GM18526 (cell line): ENCODE measurements around the gene LAMA3.

ENCODE experiments used
- POLR2A ChIP-seq: IDR thresholded peaks from 3 replicates; pipeline ENCODE4 v1.6.1; 2011; ENCODE audit not compliant: insufficient read length; ENCODE audit errors: extremely low read depth

Gene LAMA3

GRCh38 chr18:23981369-23981980 is 292.2 kb downstream of the LAMA3 start:
- TF ChIP-seq POLR2A: no peak

GRCh38 chr18:23982155-23983079 is 293.2 kb downstream of the LAMA3 start:
- no peak for TF ChIP-seq POLR2A

GRCh38 chr18:23983112-23983511 is 293.9 kb downstream of the LAMA3 start:
- no peak for TF ChIP-seq POLR2A

DNA sequence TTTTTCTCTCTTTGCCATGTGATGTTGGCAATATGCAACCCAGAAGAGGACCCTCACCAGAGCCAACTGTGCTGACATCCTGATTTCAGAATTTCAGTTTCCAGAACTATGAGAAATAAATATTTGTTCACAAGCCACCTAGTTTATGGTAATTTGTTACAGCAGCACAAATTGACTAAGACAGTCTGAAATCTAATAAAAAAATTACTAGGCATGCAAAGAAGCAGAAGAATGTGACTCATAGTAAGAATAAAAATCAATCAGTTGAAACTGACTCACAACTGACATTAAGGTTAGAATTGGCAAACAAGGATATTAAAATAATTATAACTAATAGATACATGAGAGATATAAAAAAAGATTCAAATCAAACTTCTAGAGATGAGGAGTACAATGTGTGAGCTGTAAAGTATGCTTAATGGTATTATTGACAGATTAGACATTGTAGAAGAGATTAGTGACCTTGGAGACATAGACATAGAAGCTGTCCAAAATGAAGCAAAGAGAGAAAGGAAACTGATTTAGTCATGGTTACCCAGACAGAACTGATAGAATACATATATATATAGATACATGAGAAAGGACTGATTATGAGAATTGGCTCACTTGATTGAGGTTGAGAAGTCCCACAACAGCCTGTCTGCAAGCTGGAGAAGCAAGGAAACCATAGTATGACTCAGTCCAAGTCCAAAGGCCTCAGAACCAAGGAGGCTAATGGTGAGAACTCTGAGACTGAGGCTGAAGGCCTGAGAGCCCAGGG is 297.5 kb downstream of the LAMA3 start:
- no peak for TF ChIP-seq POLR2A

- TF ChIP-seq POLR2A: no peak
Observed at GRCh38 chr18:23990474-23991410, 301.5 kb downstream of the LAMA3 start.

- TF ChIP-seq POLR2A: no peak
Observed at GRCh38 chr18:23992089-23992940, 303.1 kb downstream of the LAMA3 start.

DNA sequence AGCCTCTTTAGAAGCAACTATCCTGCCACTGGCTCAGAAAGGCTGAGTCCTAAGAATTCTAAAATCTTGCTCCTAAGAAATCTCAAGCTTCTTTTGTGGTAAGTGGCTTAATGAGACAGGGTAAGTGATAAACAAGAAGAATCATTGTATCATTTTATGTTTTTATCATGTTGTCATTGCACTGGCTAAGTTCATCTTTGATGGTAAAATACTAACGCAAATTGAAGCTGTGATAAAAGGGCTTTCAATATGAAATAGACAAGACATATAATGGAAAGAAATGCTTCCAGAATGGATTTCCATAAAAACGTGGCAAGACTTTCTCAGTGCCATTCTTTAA is 303.7 kb downstream of the LAMA3 start:
- no peak for TF ChIP-seq POLR2A

GRCh38 chr18:23994361-23994902 is 305.2 kb downstream of the LAMA3 start:
- no peak for TF ChIP-seq POLR2A

DNA sequence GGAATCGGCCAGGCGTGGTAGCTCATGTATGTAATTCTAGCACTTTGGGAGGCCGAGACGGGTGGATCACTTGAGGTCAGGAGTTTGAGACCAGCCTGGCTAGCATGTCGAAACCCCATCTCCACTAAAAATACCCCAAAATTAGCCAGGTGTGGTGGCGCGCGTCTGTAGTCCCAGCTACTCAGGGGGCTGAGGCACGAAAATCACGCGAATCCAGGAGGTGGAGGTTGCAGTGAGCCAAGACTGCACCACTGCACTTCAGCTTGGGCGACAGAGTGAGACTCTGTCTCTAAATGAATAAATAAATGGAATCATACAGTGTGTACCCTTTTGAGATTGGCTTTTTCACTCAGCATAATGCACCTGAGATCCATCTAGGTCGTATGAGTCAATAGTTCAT is 305.9 kb downstream of the LAMA3 start:
- TF ChIP-seq POLR2A: no peak

- TF ChIP-seq POLR2A: no peak
Observed at GRCh38 chr18:23998018-23998417, 308.8 kb downstream of the LAMA3 start.

- TF ChIP-seq POLR2A: no peak
Observed at GRCh38 chr18:23998820-23999219, 309.6 kb downstream of the LAMA3 start.

DNA sequence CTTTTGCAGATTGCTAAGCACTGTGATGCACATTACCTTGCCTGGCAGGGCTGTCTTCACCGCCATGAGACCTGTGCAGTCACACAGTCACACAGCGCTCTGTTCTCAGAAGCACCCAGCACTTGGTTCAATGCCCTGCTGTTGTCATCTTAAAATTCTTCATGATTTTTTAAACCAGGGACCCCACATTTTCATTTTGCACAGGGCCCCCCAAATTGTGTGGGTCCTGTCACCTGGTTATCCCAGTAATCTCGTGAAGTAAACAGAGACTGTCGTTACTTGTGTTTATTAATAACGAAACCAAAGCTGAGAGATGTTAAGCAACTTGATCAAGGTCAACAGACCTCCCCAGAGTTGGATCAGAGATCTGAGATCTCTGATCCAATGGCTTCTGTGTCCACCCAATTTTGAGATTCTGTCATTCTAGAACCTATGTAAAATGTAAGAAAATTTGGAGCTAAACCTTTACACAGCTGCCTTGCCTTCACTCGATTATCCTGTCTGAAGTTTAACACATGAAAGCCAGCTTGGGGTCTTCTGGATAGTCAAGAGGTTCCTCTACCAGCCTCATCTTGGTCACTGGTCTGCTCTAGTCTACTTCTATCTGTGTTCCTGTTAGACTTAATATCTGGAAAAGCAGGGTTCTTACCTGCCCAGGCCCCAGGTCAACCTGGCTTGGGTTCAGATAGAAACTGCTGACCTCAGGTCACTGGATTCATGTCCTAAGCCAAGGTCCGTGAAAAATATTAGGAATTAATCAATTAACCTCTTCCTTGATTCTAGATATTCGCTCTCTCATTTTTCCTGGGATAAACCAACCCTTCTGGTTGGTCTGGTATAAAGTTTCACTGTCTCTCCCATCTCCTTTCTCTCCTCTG is 311.6 kb downstream of the LAMA3 start:
- no peak for TF ChIP-seq POLR2A

DNA sequence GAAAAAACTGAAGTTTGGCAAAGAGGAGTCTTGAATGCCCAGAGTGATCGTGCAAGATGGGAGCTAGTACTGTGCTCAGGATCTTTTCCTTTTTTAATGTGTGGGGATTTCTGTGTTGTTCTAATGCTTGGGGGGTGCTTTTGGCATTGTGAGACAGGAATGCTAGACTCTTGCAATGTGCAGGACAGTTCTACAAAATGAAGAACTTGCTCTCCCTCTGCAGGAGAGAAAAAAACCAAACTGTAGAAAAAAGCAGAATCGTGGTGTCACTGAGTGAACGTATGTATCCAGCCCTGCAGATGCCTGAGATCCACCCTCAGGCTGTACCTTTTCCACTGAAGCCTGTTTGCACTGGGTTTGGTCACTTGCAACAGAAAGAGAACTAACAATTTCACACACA is 313.2 kb downstream of the LAMA3 start:
- no peak for TF ChIP-seq POLR2A

GRCh38 chr18:24003288-24003687 is 314.0 kb downstream of the LAMA3 start:
- TF ChIP-seq POLR2A: no peak
